Fibroblast of peridontal ligament (primary cell): ENCODE data around the gene PRDM16.

Experiments
- DNase-seq: peaks from one replicate; pipeline ENCODE4 v3.0.0-alpha.2; 2010; ENCODE audit errors: extremely low read depth

PRDM16 gene

DNA sequence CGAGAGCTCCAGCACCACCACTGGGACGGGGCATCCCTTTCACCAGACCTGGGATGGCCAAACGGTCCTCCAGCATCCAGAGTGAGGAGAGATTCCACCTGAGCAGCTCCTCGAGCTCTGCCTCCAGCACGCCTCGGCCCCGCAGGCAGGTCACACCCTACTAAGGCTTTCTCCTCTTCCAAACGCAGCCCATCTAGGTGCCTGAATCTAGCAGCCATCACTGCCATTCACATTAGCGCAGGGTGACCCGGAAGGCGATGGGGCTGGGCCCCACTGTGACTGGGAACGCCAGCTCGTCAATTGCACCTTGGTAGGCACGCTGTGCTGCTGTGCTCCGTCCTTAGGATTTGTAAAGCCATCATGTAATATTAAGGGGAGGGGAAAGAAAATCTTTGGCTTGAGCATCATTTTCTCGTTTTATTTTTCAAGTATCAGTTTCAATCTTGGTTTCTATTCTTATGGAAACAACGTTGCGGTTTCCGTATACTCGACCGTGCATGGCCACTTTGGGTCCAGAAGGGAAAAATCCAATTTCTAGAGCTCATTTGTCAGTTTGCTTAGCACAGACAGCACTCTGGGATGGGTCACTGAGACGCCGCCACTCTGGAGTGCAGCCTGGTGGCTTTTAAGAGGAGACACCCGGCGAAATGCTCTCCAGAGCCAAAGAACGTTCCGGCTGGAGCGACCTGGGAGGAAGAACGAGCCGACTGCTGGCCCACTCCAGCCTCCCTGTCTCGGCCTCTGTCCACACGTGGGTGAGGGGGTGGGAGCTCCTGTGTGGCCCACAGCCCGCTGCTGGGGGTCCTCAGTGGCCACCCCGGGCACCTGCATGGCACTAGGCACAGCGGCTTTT lies 173.6 kb downstream of the PRDM16 start:
- DNase-seq = no peak

DNA sequence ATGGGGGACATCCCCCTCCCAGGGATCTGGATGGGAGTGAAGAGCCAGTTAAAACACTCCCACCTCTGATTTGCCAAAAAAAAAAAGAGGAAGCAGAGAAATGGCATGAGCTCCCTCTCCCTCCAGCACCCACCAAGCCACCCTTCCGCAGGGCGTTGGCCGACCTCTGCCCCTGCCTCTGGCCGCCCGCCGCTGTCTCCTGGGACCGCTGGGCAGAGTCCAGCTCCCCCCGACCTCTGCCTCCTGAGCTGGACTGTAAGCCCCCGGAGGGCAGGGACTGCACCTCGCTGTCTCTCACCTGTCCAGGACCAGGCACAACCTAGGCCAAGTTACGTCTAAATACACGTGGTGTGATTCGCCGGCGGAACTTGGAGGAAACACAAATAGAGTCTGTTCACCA lies 174.3 kb downstream of the PRDM16 start:
- DNase-seq = no peak

- DNase-seq = no peak
These were observed 175.3 kb downstream of the PRDM16 start for GRCh38 chr1:3244025-3244926.

DNA sequence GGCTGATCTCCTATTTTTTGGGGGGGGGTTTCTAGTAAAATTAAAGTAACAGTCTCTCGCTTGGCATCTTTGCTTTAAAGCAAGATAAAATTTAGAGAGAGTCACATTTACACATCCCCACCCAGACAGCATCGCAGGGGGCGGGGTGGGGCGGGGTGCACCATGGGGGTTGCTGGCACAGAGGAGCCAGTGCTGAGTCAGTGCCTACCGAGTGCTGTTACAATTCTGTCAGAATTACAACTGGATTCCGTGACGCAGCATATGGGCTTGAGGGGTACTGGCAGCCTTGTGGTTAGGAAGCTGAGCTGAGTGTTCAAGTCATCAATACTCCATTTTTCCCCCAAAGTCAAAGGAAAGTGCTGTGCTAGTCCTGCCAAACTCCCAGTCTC lies 175.9 kb downstream of the PRDM16 start:
- peak; percentile 22 for DNase-seq

DNA sequence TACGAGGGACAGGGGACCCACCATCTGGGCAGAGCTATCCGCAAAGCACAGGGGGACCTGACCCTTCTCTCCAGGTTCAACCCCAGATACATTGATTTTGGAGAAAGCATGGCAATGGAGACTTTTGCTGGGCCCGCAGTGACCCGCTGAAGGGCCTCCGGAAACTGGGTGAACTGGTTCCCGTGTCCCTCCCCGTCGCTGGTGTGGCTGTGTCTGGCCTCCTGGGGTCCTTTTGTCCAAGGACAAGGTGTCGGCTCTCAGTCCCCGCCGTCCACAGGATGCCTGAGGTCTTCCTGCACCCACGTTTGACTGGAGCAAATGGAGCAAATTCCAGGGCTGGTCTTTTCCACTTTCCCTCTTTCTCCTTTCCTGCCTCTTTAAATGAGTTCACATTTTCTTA lies 176.3 kb downstream of the PRDM16 start:
- no peak for DNase-seq

DNA sequence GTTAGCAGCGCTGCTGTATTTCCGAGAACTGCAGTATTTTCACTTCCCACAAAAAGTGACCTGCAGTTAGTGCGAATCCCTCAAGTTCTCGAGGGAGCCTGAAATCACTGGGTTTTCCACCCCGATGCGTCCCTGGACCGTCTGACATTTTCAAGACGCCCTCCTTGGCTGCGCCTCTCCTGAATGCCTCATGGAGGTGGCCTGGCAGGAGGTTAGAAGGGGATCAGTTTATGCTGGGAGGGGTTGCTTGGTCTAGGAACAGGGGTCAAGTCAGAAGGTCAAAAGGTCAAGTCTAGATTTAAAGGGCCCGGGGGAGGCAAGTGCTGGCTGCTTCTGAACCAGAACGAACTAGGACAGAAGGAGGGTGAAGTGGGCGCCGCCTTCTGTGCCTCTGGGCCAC lies 176.8 kb downstream of the PRDM16 start:
- no peak for DNase-seq

- no peak for DNase-seq
These were observed 177.2 kb downstream of the PRDM16 start for GRCh38 chr1:3246251-3246650.

GRCh38 chr1:3247521-3248121 lies 178.6 kb downstream of the PRDM16 start:
- no peak for DNase-seq

- no peak for DNase-seq
These were observed 179.4 kb downstream of the PRDM16 start for GRCh38 chr1:3248155-3249141.

- DNase-seq = no peak
These were observed 180.2 kb downstream of the PRDM16 start for GRCh38 chr1:3249231-3249630.

- peak; percentile 2 for DNase-seq
These were observed 180.9 kb downstream of the PRDM16 start for GRCh38 chr1:3249631-3250501.

DNA sequence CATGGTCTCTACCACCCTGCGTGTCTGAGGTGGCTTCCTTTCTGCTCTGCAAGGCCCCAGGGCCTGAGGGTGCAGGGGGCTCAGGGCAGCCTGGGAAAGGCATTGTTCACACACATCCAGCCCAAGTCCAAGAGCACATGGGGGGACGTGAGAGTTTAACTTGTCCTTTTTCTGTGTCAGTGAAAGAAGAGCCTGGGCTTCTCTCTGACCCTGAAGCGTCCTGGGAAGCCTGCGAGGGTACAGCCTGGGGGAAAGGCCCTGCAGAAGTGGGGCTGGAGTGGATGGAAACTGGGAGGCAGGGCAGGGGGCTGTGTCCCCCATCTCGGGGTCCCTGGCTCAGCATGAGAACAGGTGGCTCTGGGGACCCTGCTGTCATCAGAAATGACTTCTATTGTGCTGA lies 181.6 kb downstream of the PRDM16 start:
- no peak for DNase-seq

- no peak for DNase-seq
These were observed 182.2 kb downstream of the PRDM16 start for GRCh38 chr1:3251099-3251806.

DNA sequence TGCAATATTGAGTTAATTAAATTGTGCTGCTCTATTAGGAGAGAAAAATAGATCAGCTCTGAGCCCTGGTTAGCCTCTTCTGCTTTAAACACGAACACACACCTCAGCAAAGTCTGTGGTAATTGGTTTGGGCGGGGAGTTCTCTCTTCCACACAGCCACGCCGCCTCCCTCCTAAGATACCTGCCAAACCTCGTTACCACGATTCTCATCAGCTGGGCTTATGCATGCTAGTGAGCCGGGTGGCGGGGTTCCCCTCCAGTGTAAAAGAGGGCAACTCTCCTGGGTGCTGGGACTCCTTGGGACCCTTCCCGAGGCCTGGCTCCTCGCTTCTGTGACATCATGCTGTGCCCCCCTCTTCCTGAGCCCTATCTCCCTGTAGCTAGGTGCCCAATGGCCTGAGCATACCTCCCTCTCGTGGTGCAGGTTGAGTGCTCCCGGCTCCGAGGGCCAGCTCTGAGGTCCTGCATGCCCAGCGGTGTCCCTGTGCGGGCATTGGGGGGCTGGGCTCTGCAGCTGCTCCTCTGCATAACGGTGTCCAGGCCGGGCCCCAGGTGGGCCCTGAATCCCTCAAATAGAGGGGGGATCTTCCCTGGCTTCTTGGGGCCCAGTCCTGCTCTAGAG lies 182.9 kb downstream of the PRDM16 start:
- no peak for DNase-seq

DNA sequence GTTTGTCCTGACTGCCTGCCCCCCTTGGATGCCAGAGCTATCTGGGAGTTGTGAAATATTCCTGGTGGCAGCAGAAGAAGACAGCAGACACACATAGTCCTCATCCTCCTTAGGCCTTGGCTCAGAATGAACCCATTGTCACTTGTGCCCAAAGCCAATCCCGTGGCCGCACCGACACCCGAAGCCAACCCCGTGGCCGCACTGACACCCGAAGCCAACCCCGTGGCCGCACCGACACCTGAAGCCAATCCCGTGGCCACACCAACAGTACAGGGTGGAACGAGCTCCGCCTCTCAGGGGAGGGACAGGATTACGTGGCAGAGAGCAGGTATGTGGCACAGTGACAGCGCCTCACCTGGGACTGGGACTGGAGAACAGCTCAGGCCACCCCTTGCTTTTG lies 186.7 kb downstream of the PRDM16 start:
- DNase-seq = no peak

- DNase-seq = no peak
These were observed 188.8 kb downstream of the PRDM16 start for GRCh38 chr1:3257788-3258187.

GRCh38 chr1:3258386-3259003 lies 189.5 kb downstream of the PRDM16 start:
- DNase-seq = no peak

- no peak for DNase-seq
These were observed 190.0 kb downstream of the PRDM16 start for GRCh38 chr1:3259020-3259419.
